ENCODE data around the gene PLCD3.

GRCh38 chr17:45087978-45088377, 44.3 kb downstream of the PLCD3 start:
- TF ChIP-seq CTCF (IDR thresholded peaks at IDR 0.05; ENCODE audit: insufficient read depth, low read length), result no peak
- TF ChIP-seq POLR2AphosphoS5 (IDR thresholded peaks at IDR 0.05; ENCODE audit: low read depth), result no peak
